ENCODE results near the gene GPC5. TPM values are rescaled to one million over a fixed set of nuclear protein-coding genes. Genes with fewer than 3 reads are reported as not detected.
"Not testable (repeated sequence)": the region's sequence is repeated elsewhere in the genome, so short reads cannot be mapped to it uniquely, and the experiment has no call there.

GPC5 gene
- total and polyA plus RNA-seq, 4 donors = 0.51 to 22.4 (median 2.0) TPM

DNA sequence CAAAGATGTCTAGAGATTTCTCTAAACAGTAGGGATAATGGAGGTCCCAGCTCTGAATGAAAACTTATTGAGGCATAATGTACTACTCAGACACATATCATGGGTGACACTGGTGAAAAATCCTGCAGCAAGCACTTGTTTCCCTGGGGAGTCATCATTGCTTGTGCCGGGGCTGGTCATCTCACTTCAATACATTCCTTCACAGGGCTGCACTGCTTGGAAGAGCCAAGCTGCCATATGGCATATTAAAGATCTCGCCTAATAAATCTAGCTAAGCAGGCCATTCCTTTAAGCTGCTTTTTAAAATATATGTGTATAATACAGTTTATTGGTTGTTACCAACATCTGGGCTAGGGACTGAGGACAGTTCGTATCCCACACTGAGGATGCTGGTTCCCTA, 1496.0 kb downstream of the GPC5 start (continued):
- TF ChIP-seq, protein P1, sequence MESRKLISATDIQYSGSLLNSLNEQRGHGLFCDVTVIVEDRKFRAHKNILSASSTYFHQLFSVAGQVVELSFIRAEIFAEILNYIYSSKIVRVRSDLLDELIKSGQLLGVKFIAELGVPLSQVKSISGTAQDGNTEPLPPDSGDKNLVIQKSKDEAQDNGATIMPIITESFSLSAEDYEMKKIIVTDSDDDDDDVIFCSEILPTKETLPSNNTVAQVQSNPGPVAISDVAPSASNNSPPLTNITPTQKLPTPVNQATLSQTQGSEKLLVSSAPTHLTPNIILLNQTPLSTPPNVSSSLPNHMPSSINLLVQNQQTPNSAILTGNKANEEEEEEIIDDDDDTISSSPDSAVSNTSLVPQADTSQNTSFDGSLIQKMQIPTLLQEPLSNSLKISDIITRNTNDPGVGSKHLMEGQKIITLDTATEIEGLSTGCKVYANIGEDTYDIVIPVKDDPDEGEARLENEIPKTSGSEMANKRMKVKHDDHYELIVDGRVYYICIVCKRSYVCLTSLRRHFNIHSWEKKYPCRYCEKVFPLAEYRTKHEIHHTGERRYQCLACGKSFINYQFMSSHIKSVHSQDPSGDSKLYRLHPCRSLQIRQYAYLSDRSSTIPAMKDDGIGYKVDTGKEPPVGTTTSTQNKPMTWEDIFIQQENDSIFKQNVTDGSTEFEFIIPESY (IDR thresholded peaks at IDR 0.05) = no peak
- TF ChIP-seq EGR1 (IDR thresholded peaks at IDR 0.05; ENCODE audit: low read depth in 2 of 2) (no peak), JUND (IDR thresholded peaks at IDR 0.05) (no peak), TAF1 (conservative IDR thresholded peaks at IDR 0.05) (no peak)
- TF ChIP-seq, protein P2, sequence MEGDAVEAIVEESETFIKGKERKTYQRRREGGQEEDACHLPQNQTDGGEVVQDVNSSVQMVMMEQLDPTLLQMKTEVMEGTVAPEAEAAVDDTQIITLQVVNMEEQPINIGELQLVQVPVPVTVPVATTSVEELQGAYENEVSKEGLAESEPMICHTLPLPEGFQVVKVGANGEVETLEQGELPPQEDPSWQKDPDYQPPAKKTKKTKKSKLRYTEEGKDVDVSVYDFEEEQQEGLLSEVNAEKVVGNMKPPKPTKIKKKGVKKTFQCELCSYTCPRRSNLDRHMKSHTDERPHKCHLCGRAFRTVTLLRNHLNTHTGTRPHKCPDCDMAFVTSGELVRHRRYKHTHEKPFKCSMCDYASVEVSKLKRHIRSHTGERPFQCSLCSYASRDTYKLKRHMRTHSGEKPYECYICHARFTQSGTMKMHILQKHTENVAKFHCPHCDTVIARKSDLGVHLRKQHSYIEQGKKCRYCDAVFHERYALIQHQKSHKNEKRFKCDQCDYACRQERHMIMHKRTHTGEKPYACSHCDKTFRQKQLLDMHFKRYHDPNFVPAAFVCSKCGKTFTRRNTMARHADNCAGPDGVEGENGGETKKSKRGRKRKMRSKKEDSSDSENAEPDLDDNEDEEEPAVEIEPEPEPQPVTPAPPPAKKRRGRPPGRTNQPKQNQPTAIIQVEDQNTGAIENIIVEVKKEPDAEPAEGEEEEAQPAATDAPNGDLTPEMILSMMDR (IDR thresholded peaks at IDR 0.05; ENCODE audit: low read depth, low read length, missing input control) = no peak
- TF ChIP-seq, protein P3, sequence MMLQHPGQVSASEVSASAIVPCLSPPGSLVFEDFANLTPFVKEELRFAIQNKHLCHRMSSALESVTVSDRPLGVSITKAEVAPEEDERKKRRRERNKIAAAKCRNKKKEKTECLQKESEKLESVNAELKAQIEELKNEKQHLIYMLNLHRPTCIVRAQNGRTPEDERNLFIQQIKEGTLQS (IDR thresholded peaks at IDR 0.05) = no peak

DNA sequence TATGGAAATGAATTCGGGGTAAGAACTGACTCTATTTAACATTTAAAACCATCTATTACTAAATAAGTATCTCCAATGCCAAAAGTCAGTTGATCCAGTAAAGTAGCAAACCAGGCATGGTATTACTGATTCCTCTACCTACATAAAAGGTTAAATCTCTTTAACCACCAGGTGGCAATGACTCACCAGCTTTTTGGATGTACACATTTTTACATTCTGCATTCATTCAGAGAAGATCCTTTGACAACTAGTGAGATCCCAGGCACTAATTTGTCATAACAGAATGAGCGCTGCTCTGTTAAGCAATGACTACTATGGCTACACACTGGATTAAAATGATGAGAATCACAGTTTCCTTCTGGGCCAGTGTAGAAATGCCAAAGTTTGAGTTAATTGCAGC, 1498.4 kb downstream of the GPC5 start:
- Histone ChIP-seq H3K27me3 (ENCODE audit: control insufficient read depth in 4 of 4, insufficient read depth in 4 of 4, low read length in 3 of 4) (no peaks in the 10 kb centered on the region), H3K4me3 (ENCODE audit: low read depth in 1 of 3, low read length in 3 of 3) (no peak overlapping the region), H3K9ac (ENCODE audit: low read depth in 1 of 2, low read length in 2 of 2) (no peak overlapping the region), H3K27ac (ENCODE audit: low read depth in 1 of 2, low read length in 2 of 2) (no peak overlapping the region), H3K9me3 (ENCODE audit: control insufficient read depth in 4 of 4, low read length in 3 of 4) (peaks cover 0 to 5% (median under 1%) of the 10 kb centered on the region in 4 donors), H3K36me3 (ENCODE audit: control insufficient read depth in 4 of 4, insufficient read depth in 3 of 4, low read depth in 1 of 4, low read length in 3 of 4) (no peaks in the 10 kb centered on the region), H3K4me1 (ENCODE audit: control insufficient read depth in 4 of 4, insufficient read depth in 4 of 4, low read length in 3 of 4) (no peaks in the 10 kb centered on the region)
- TF ChIP-seq RAD21 (IDR thresholded peaks at IDR 0.05) = peak; percentile 66 to 76
- TF ChIP-seq GABPA (IDR thresholded peaks at IDR 0.05 in 1 of 2, conservative IDR thresholded peaks at IDR 0.05 in 1 of 2) = no peak
- TF ChIP-seq, protein P2 (IDR thresholded peaks at IDR 0.05; ENCODE audit: low read depth, low read length, missing input control) = peak; percentile 29
- no peak for DNase-seq (ENCODE audit: low spot score)
- WGBS = 51% methylated on average over 2 of the region's 2 CpGs

DNA sequence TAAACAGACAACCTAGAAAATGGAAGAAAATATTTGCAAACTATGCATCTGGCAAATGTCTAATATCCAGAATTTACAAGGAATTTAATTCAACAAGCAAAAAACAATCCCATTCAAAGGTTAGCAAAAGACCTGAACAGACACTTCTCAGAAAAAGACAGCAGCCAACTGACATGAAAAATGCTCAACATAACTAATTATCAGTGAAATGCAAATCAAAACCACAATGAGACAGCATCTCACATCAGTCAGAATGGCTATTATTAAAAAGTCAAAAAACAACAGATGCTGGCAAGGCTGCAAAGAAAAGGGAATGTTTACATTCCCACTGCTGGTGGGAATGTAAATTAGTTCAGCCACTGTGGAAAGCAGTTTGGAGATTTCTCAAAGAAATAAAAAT, 1500.5 kb downstream of the GPC5 start:
- H3K27me3 ChIP-seq (ENCODE audit: control insufficient read depth in 4 of 4, insufficient read depth in 4 of 4, low read length in 3 of 4); DNase-seq (ENCODE audit: low spot score); H3K9me3 ChIP-seq (ENCODE audit: control insufficient read depth in 4 of 4, low read length in 3 of 4); H3K27ac ChIP-seq (ENCODE audit: low read depth in 1 of 2, low read length in 2 of 2); H3K9ac ChIP-seq (ENCODE audit: low read depth in 1 of 2, low read length in 2 of 2); H3K36me3 ChIP-seq (ENCODE audit: control insufficient read depth in 4 of 4, insufficient read depth in 3 of 4, low read depth in 1 of 4, low read length in 3 of 4); H3K4me1 ChIP-seq (ENCODE audit: control insufficient read depth in 4 of 4, insufficient read depth in 4 of 4, low read length in 3 of 4); H3K4me3 ChIP-seq (ENCODE audit: low read depth in 1 of 3, low read length in 3 of 3): not testable (repeated sequence)

DNA sequence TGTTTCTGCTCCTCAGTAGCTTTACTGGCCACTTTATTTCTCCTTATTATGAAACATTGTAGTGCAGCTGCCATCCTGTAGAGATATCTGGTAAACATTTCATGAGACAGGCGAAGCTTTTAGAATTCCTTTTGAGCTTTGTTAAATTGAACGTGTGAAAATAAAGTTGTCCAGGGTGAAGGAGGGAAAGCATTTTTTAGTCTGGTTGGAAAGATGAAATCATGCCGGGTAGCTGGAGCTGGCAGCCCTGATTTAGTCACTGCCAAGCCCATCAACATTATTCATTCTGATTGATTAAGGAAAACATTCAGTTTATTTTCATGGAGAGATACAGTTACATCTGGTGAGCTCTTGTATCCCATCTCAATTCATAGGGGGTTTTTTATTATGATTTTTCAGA, 1502.0 kb downstream of the GPC5 start:
- H3K27me3 ChIP-seq (ENCODE audit: control insufficient read depth in 4 of 4, insufficient read depth in 4 of 4, low read length in 3 of 4) = peaks cover 0 to 2% (median 0%) of the 10 kb centered on the region in 4 donors
- H3K9ac ChIP-seq (ENCODE audit: low read depth in 1 of 2, low read length in 2 of 2) = no peak overlapping the region
- 82% methylated on average over 3 of the region's 3 CpGs for WGBS
- H3K36me3 ChIP-seq (ENCODE audit: control insufficient read depth in 4 of 4, insufficient read depth in 3 of 4, low read depth in 1 of 4, low read length in 3 of 4) = no peaks in the 10 kb centered on the region
- H3K4me1 ChIP-seq (ENCODE audit: control insufficient read depth in 4 of 4, insufficient read depth in 4 of 4, low read length in 3 of 4) = no peaks in the 10 kb centered on the region
- no peak overlapping the region for H3K4me3 ChIP-seq (ENCODE audit: low read depth in 1 of 3, low read length in 3 of 3)
- no peak overlapping the region for H3K27ac ChIP-seq (ENCODE audit: low read depth in 1 of 2, low read length in 2 of 2)
- H3K9me3 ChIP-seq (ENCODE audit: control insufficient read depth in 4 of 4, low read length in 3 of 4) = peaks cover 0 to 5% (median under 1%) of the 10 kb centered on the region in 4 donors
- TF ChIP-seq EGR1 (IDR thresholded peaks at IDR 0.05; ENCODE audit: low read depth in 2 of 2) (no peak), NR2F2 (IDR thresholded peaks at IDR 0.05) (no peak), RXRA (IDR thresholded peaks at IDR 0.05) (no peak), JUND (IDR thresholded peaks at IDR 0.05) (no peak)
- TF ChIP-seq, protein P1 (IDR thresholded peaks at IDR 0.05) = no peak
- TF ChIP-seq, protein P4, sequence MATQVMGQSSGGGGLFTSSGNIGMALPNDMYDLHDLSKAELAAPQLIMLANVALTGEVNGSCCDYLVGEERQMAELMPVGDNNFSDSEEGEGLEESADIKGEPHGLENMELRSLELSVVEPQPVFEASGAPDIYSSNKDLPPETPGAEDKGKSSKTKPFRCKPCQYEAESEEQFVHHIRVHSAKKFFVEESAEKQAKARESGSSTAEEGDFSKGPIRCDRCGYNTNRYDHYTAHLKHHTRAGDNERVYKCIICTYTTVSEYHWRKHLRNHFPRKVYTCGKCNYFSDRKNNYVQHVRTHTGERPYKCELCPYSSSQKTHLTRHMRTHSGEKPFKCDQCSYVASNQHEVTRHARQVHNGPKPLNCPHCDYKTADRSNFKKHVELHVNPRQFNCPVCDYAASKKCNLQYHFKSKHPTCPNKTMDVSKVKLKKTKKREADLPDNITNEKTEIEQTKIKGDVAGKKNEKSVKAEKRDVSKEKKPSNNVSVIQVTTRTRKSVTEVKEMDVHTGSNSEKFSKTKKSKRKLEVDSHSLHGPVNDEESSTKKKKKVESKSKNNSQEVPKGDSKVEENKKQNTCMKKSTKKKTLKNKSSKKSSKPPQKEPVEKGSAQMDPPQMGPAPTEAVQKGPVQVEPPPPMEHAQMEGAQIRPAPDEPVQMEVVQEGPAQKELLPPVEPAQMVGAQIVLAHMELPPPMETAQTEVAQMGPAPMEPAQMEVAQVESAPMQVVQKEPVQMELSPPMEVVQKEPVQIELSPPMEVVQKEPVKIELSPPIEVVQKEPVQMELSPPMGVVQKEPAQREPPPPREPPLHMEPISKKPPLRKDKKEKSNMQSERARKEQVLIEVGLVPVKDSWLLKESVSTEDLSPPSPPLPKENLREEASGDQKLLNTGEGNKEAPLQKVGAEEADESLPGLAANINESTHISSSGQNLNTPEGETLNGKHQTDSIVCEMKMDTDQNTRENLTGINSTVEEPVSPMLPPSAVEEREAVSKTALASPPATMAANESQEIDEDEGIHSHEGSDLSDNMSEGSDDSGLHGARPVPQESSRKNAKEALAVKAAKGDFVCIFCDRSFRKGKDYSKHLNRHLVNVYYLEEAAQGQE (IDR thresholded peaks at IDR 0.05) = no peak
- TF ChIP-seq, protein P3 (IDR thresholded peaks at IDR 0.05) = no peak
- DNase-seq (ENCODE audit: low spot score) = no peak
